Activated CD4-positive, alpha-beta T cell treated with anti-CD3 and anti-CD28 coated beads, Interleukin-2, amount 50 U/mL, for 48 hours (primary cell): ENCODE data around the gene PIAS1.
A peak's percentile ranks its signal among the peaks of the same experiment; 100 is the strongest.
"Not testable (repeated sequence)": the region's sequence is repeated elsewhere in the genome, so short reads cannot be mapped to it uniquely, and the experiment has no call there.

ENCODE experiments used
- DNase-seq, 2 experiments: peaks; one replicate each; pipeline ENCODE4 v3.0.0-alpha.2; 2020

PIAS1 gene

DNA sequence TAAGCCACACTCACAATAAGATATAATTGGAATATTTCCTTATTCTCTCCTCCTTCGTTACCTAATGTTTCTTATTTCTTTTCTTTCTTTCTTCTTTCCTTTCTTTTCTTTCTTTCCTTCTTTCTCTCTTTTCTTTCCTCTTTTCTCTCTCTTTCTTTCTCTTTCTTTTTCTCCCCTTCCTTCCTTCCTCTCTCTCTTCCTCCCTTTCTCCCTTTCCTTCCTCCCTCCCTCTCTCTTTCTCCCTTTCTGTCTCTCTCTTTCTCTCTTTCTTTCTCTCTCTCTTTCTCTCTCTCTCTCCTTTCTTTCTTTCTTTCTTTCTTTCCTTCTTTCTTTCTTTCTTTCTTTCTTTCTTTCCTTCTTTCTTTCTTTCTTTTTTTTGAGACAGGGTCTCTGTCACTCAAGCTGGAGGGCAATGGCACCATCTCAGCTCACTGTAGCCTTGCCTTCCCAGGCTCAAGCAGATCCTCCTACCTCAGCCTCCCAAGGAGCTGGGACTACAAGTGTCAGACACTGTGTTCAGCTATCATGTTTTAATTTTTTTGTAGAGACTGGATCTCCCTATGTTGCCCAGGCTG lies 19.3 kb upstream of the PIAS1 start:
- DNase-seq, result no peak

DNA sequence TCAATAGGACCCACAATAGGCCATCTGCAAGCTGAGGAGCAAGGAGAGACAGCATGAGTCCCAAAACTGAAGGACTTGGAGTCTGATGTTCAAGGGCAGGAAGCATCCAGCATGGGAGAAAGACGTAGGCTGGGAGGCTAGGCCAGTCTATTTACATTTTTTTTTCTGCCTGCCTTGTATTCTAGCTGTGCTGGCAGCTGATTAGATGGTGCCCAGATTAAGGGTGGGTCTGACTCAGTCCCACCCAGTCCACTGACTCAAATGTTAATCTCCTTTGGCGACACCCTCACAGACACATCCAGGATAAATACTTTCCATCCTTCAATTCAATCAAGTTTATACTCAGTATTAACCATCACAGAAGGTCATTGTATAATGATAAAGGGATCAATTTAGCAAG lies 15.9 kb upstream of the PIAS1 start:
- DNase-seq, result no peak

DNA sequence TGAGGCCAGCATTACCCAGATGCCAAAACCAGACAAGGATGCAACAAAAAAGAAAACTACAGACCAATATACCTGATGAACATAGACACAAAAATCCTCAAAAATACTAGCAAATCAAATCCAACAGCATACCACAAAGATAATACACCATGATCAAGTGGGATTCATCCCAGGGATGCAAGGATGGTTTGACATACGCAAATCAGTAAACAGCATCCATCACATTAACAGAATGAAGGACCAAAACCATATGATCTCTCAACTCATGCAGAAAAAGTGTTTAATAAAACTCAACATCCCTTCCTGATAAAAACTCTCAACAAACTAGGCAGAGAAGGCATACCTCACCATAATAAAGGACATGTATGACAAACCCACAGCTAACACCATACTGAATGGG lies 14.0 kb upstream of the PIAS1 start:
- DNase-seq, result no peak

DNA sequence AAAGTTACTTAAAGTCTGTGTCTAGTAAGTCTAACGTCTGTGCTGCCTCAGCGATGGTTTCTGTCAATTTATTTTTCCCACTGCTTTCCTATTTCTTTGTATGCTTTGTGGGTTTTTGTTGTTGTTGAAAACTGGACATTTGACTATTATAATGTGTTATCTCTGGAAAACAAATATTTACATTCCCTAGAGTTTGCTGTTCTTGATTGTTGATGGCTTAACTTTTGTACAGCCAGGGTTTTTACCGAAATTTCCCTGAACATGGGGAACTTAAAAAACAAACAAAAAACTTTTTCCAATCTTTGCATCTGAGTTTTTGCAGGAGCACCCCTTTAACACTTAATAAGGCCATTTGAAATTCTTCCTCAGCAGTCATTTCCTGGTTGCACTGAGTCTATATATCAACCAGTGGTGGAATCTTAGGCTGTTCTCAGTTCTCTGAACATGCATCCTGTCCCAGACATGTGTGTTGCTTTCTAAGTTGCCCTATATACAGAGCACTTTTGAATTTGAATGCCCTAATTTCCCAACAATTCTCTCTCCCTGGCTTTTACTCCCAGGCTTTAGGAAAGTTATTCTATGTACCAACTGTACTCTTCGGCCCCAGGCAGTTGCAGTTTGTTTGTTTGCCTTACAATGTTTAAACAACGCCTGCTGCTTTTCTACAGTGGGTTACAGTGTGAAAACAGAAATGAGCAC lies 11.8 kb upstream of the PIAS1 start:
- no peak for DNase-seq

DNA sequence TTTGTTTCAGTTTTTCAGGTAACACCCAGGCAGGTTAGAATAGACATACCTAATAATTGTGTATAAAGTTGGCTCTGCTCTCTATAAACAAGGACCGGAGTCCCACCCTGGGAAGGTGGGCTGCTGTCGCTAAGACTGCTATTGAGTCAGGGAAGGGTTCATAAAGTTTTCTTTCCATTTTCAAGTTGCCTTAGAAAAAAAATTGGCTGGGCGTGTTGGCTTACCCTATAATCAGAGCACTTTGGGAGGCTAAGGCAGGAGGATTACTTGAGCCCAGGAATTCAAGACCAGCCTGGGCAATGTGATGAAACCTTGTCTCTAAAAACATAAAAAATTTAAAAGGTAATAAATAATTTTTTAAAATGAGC lies 11.3 kb upstream of the PIAS1 start:
- DNase-seq, result no peak

DNA sequence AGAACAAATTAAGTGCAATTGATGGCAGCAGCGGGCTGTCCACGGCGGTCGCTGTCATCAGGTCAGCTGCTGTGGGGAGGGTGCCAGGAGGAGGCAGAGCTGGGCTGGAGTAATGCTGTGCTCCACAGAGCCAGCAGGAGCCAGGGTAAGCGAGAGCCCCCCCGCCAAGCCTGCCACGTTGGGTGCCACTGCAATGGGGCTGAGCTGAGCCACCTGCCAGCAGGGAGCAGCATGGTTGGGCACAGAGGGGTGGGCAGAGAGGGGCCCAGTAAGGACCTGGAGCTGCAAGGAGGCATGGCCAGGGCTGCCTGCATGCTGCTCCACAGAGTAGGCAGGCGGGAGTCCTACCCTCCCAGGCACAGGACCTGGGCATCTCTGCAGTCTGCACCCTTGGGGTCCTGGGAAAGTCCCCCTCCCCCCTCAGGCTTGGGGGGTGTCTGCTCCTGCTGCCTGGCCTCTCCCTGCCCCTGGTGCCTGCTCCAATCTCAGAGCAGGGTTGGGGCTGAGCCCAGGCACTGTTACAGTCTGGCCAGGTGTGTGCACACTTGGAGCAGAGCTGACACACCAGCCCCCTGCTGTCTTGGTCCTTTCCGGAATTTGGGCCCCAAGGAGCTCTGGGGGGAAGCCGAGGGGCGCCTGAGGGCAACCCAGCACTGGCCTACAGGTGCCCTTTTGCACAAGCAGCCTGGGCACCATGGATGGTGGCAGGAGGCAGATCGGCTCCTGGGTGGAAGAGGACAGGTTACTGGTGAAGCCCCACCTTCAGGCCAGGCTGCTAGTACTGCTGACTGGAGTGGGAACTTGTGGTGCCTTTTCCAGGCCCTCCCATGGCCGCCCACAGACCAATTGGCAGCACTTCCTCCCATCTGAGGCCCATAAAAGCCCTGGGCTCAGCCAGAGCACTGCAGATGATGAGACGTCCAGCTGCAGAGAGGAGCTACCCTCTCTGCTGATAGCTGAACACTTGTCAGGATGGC lies 8.5 kb upstream of the PIAS1 start:
- no peak for DNase-seq

DNA sequence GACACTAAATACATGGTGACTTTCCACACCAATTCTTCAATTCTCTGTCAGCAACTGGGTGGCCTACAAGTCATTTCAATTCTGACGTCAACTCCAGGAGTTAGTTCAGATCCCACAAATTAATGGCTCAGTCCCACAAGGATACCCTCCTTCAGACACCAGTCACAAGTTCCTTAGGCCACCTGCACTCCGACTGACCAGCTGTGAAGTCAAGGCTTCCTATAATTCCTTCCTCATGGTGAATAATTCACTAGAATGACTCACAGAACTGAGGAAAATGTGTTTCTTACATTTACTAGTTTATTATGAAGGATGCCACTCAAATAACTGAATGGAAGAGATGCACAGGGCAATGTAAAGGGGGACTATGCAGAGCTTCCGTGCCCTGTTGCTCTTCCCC lies 6.3 kb upstream of the PIAS1 start:
- DNase-seq, result no peak

DNA sequence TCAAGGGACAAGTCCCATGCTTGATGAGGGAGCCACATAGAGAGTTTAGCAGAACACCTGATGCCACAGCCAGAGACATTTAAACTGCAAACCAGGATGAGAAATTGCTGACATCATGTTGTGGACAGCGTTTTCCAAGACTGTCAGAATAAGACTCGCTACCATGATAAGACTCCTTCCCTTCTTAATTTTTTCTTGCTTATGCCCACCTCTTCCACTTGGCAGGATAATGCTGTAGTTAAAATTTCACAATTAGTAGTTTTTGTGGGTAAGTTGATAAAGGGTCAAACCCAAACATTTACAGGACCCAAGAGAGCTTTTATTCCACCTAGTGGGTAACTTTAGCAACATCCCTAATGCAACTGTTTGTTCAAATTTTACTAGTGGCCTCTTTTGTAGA lies 3.0 kb upstream of the PIAS1 start:
- DNase-seq, result no peak

DNA sequence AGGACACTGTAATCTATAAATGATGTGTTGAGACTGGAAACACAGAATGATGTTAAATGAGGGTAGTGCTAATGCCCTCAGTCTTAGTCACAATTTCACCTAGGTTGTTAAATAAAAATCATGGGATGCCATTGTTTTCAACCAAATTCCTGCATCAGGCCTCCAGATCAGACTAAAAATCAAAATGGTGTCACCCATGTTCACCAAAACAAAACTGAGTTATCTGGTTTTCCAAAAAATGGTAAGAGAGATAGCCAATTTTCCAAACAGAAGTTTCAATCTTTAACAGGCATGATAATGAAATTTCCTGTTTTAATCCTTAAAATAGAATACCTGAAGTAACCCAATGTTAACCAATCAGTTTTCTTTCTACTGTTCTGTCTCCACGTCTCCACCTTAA lies 2.2 kb upstream of the PIAS1 start:
- DNase-seq, result no peak

DNA sequence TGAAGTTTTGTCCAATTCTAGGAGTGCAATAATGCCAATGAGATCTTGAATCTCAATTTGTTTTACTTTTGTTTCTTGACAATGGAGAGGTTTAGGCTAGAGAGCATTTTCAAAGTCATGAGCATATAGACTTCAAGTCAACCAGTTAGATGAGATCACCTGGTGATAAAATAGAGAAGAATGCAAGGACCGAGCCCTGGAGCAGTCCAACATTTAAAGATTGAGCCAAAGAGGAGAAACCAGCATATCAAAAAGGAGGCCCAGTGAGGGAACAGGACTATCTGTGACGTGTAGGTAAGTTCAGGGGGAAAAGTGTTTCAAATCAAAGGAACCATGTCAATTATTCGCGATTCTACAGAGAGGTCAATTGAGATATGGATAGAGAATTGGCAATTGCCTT lies 1.7 kb upstream of the PIAS1 start:
- no peak for DNase-seq

DNA sequence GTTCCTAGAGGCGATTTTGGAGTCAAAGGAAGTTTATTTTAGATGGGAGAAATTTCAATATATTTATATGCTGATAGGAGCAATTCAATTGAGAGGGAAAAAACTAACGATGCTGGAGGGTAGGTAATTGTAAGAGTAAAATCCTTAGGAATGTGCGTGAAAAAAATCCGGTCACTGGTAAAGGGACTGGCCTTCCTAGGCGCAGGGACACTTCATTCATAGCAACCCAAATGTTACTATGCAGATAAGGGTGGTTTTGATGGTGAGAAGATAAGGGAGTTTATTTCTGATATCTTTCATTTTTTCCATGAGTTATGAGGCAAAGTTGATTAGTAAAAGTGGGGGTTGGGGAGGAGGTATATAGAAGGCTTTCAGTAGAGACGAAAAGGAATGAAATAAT lies 1.1 kb upstream of the PIAS1 start:
- no peak for DNase-seq

DNA sequence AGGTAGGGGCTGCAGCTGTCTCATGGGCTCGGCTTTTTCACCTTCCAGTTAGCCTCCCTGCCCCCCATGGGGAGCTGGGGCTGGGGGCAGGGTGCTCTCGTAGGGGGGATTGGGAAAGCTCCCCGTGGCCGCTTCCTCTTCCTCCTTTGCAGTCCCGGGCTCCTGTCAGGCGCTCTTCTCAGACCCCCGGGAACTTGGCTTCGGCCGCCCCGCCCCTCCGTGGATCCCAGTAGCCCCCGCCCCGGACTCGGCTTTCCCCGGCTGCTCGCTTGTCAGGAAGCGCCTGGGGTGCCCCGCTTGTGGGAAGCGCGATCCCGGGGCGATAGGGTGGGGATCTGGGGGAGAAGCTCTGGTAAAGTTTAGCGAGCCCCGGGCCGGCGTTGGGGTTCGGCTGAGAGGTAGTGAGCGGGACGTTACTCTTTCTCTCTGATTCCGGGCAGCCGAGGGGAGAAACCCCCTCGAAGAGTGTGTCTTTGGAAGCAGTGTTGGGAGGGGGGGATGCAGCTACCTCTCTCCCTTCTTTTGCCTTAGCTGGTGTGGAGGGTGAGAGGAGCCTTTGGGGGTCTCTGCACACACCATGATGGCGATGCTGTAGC lies 611 bp downstream of the PIAS1 start:
- peak; percentile 37 to 50 for DNase-seq

DNA sequence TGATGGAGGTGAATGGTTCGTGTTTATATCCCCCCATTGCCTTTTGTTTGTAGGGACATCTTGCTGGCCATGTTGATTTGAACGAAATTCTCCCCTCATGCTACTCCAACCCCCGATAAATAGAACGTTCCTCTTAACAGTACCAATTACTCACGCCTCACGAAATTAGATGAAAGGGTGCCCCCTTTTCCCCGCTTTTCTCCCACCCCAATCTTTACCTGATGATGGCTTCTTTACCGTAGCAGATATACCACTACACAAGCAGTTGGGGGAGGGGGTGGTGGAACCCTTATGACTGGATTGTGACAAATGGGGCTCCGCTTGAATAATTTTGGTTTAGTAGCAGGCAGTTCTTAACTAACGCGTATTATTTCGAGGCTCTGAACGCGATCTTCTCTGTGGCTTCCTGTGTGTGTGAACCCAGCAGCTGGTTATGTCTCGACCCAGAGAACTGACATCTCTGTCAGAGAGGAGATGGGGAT lies 1.1 kb downstream of the PIAS1 start:
- DNase-seq, result peak; percentile 66 to 79

DNA sequence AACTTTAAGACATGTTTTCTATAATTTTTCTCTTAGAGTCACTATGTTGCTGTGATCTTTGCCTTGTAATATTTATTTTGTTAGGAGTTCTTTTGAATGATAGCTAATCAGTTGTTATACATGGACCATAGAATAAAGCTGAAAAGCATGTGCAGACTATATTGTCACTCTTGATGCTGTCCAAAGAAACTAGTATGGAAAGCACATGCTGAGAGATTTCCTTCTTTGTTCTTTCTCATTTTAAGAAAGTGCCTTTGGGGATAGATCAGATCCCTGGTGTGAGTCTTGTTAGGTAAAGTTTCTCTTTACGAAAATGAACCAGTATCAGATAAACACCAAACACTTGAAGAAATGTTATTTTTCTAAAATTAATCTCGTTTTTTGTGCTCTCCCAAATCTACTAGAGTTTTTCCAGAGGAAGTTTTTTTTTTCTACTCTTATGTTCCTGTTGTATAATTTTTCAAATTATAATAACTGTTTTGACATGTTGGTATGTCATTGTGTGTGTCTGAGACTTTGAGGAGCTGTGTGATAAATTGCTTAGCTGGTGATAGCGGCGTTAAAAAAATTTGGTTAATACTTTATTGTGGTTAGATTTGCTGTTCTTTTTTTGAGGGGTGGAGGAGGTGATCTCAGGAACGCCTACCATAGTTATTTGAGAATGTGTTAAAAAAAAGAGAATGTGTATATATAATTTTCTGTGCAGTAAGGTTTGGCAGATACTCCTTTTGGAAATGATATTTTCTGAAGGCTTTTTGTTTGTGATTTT lies 2.2 kb downstream of the PIAS1 start:
- DNase-seq, result no peak

DNA sequence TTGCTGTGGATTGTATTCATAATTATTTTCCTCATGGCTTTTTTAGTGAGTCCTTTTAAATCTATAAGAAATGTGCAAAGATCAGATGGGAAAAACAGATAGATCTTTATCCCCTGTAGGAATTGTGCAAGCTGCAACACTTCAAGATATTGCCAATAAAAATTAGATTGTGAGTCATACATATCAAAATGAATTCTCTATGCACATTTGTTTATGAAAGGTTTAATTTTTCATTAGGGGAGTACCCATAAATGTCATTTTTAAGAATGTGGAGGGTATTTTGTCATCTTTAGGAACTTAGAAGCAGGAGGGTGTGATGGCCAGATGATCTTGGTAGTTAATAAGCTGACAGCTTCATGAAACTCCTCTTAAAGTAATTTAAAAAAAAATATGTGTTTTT lies 2.9 kb downstream of the PIAS1 start:
- DNase-seq, result no peak

DNA sequence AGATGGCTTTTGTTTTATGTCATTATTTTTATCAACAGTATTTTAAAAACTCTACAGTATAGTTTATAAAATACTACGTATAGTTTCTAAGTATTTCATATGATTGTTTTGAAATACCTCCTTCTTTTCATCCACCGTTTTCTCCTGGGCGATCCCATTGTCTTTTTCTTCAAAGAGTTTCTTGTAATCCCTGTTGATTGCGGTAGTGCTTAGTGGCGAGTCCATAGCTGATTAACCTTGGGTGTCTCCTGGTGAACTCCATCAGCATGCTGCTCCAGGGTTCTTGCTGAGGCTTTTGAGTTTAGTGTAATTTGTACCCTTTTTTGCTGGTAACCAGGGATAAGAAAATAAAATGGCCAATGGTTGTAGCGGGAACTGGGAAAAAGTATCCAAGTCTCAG lies 3.6 kb downstream of the PIAS1 start:
- no peak for DNase-seq

DNA sequence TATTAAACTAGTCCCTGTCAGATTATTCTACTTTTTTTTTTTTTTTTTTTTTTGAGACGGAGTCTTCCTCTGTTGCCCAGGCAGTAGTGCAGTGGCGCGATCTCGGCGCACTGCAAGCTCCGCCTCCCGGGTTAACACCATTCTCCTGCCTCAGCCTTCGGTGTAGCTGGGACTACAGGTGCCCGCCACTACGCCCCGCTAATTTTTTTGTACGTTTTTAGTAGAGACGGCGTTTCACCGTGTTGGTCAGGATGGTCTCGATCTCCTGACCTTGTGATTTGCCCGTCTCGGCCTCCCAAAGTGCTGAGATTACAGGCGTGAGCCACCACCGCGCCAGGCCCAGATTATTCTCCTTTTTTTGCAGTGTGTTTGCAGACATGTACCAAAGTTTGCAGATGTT lies 4.9 kb downstream of the PIAS1 start:
- DNase-seq, result not testable (repeated sequence)

DNA sequence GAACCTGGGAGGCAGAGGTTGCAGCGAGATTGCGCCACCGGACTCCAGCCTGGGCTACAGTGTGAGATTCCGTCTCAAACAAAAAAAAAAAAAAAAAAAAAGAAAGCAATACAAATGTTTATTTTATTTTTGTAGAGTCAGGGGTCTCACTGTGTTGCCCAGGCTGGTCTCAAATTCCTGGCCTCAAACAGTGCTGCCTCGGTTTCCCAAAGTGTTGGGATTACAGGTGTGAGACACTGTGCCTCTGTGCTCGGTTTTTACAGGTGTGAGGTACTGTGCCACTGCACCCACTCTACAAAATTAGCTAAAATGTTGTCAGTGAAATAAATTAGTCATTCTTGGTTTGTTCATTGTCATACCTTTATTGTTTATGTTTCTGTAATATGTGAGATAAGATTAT lies 5.5 kb downstream of the PIAS1 start:
- no peak for DNase-seq

DNA sequence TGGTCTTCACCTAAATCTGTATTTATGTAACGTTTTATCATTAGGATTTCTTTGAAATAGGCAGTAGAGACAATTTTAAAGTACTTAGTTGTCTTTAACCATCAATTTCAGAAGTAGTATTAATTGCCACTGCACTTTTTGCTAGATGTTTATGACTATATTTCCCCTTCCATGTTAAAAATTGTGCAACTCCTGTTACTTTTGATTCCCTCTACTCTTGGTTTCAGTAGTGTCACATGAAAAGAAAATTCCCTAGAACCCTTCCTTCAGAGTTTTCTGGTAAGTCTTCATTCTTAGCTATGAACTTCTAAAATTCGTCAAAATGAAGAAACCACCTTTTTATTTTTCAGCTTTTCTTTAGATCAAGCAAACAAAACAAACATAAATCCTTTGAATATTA lies 7.1 kb downstream of the PIAS1 start:
- DNase-seq, result no peak

DNA sequence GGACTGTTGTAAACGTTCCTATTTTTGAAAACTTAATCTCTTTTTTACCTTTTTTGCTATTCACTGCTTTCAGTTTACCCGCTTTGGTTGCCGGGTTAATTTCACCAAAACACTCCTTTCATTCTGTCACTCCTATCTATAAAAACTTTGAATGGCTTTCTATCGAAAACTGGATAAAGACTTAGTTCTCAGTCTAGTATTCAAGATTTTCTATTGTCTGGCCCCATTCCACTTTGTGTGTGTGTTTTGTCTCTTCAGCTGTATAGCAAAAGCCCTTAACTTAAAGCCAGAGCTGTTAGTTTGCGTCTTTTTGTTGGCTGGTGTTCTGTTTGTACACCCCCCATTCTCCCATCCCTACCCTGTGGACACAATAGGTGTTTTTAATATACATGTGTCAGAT lies 7.5 kb downstream of the PIAS1 start:
- no peak for DNase-seq

DNA sequence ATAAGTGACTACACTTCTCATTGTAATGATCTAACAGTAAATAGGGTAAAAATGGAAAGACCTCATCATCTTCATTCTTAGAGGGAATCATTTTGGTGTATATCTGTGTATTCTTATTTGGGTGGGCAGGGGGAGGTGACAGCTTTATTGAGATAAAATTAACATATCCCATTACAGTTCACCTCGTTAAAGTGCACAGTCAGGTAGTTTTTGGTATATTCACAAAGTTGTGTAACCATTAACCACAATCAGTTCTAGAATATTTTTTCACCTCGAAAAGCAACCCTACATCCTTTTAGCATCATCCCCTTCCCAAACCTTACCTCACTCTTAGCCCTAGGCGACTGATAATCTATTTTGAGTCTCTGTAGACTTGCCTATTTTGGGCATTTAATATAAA lies 8.1 kb downstream of the PIAS1 start:
- no peak for DNase-seq

DNA sequence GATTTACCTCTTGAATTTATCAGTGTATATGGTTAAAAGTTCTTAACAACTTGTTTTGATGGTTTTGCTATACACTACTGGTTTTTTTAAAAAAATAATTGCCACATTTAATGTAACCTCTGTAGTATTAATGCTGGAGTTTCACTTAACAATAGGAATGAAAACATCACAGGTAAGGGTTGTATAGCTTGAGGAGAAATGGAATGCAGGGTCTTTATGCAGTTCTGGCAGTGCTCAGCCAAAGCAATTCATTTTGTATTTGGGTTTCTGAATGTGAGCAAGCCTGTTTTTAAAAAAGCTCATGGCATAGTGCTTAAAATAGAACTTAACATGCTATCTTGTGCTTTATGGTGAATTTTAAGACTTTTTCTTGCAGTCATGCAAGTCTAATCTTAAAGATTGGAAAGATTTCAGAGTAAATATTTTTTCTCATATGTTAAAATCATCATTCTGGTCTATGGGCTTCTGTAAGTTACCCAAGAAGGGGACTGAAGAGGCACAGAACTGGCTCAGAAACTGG lies 8.9 kb downstream of the PIAS1 start:
- DNase-seq, result no peak

DNA sequence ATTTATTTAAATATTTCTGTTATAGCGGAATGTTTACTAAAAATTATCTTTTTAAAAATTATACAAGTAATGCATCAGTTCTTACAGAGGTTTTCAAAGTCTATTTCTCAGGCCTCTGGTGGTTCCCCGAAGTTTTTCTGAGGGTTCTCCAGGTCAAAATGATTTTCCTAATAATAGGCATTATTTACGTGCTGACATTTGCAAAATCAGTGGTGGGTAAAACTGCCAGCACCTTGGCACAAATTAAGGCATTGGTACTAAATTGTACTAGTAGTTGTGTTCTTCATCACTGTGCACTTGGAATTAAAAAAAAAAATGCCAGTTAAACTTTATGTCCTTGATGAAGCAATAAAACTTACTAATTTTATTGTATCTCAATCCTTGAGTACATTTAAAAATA lies 9.5 kb downstream of the PIAS1 start:
- no peak for DNase-seq
